CD4-positive, alpha-beta T cell (primary cell): ENCODE measurements around the gene NRXN3. TPM values are rescaled to one million over a fixed set of nuclear protein-coding genes. Genes with fewer than 3 reads are reported as not detected.

Source experiments
- ATAC-seq: fragments of 200-7000 bp; cut with Tn5 transposase; one replicate; pipeline ENCODE4 v1.10.0; 2022; ENCODE audit warnings: mild to moderate bottlenecking; ENCODE audit not compliant: poor library complexity
- CTCF ChIA-PET: fragments of 350-600 bp; sonication (Branson Sonifier 250); formaldehyde crosslinking; loops from one replicate; lab custom pipeline; 2021; ENCODE audit warnings: antibody characterized with exemption, inconsistent platforms; lab: Charles Lee
- POLR2A ChIA-PET: fragments of 350-600 bp; sonication (Branson Sonifier 250); formaldehyde crosslinking; loops from one replicate; lab custom pipeline; 2021; ENCODE audit warnings: antibody characterized with exemption, inconsistent platforms; lab: Charles Lee
- DNase-seq, 14 experiments: peaks; one replicate each; pipeline ENCODE4 v3.0.0-alpha.2; 2013 to 2020; ENCODE audit warnings: mixed read lengths in 2 of 14
- H3K27ac ChIP-seq, 2 donors: one replicate each; pipeline versions ENCODE4 v1.5.1 to v1.7.0; 2013; ENCODE audit warnings: low read length in 2 of 2, low read depth in 1 of 2, mild to moderate bottlenecking in 1 of 2
- H3K27me3 ChIP-seq, 2 experiments: 1 replicate in 1 of 2; 2 replicates in 1 of 2; pipeline versions ENCODE4 v1.6.1 to v1.7.0; 2013; ENCODE audit warnings: low read length in 2 of 2, control low read depth in 1 of 2, mild to moderate bottlenecking in 1 of 2, moderate library complexity in 1 of 2; ENCODE audit not compliant: insufficient read depth in 2 of 2, control insufficient read depth in 1 of 2
- H3K36me3 ChIP-seq: one replicate; pipeline ENCODE4 v1.6.1; 2013; ENCODE audit warnings: low read length, control low read depth; ENCODE audit not compliant: insufficient read depth
- H3K4me1 ChIP-seq: one replicate; pipeline ENCODE4 v1.6.1; 2013; ENCODE audit warnings: low read length, control low read depth; ENCODE audit not compliant: insufficient read depth
- H3K4me3 ChIP-seq: one replicate; pipeline ENCODE4 v1.5.1; 2013; ENCODE audit warnings: mild to moderate bottlenecking, low read length, moderate library complexity
- H3K9me3 ChIP-seq, 2 experiments: 1 replicate in 1 of 2; 2 replicates in 1 of 2; pipeline versions ENCODE4 v1.6.1 to v1.7.0; 2013; ENCODE audit warnings: low read length in 2 of 2, mild to moderate bottlenecking in 2 of 2, control low read depth in 1 of 2, moderate library complexity in 1 of 2; ENCODE audit not compliant: control insufficient read depth in 1 of 2, insufficient read depth in 1 of 2
- H3K27ac Mint-ChIP-seq: one replicate; pipeline ENCODE4 v1.8.0; 2020; ENCODE audit warnings: mixed read lengths
- H3K27me3 Mint-ChIP-seq: one replicate; pipeline ENCODE4 v1.8.0; 2021; ENCODE audit warnings: mixed read lengths
- H3K36me3 Mint-ChIP-seq: one replicate; pipeline ENCODE4 v1.8.0; 2021; ENCODE audit warnings: low read depth, mixed read lengths
- H3K4me1 Mint-ChIP-seq: one replicate; pipeline ENCODE4 v1.8.0; 2021; ENCODE audit warnings: low read depth, mixed read lengths
- H3K4me3 Mint-ChIP-seq: one replicate; pipeline ENCODE4 v1.8.0; 2020; ENCODE audit warnings: mild to moderate bottlenecking, mixed read lengths
- H3K9me3 Mint-ChIP-seq: one replicate; pipeline ENCODE4 v1.8.0; 2020; ENCODE audit warnings: mixed read lengths
- CTCF ChIP-seq: fragments of 200-600 bp; IDR thresholded peaks from one replicate; pipeline ENCODE4 v1.8.0; 2022; ENCODE audit warnings: antibody characterized with exemption, mild to moderate bottlenecking
- intact Hi-C, 2 experiments: fragments of 100-400 bp; cut with DNase I in 1 of 2; cut with micrococcal nuclease in 1 of 2; formaldehyde crosslinking; loops; one replicate each; pipeline versions ENCODE4 v1.15.1 to v1.9.0; 2023 to 2025; cut with DNase I, micrococcal nuclease
- total RNA-seq, 174 experiments: library from RNA in 2 of 174; stranded (reverse) in 2 of 174; gene quantifications; one replicate each; pipeline ENCODE4 v1.2.3 and lab custom pipeline; 2021 to 2026

NRXN3 gene
- total RNA-seq, 2 experiments from 2014 or later = not detected

- H3K4me1 ChIP-seq = no peaks in the 10 kb centered on the region
- POLR2A ChIA-PET = no interaction called here
- intact Hi-C loops = no loop called here
- Mint-ChIP-seq H3K4me3 (no peak overlapping the region), H3K4me1 (peaks cover 5% of the 10 kb centered on the region), H3K27me3 (no peaks in the 10 kb centered on the region), H3K36me3 (no peaks in the 10 kb centered on the region), H3K9me3 (no peaks in the 10 kb centered on the region), H3K27ac (no peak overlapping the region)
- H3K36me3 ChIP-seq = no peaks in the 10 kb centered on the region
- H3K4me3 ChIP-seq = no peak overlapping the region
- no peak overlapping the region for H3K27ac ChIP-seq
- H3K27me3 ChIP-seq = no peaks in the 10 kb centered on the region
- ATAC-seq = no peak
- CTCF ChIA-PET = no interaction called here
- no peak for TF ChIP-seq CTCF
- no peak for DNase-seq
- H3K9me3 ChIP-seq = no peaks in the 10 kb centered on the region
Observed at GRCh38 chr14:79728331-79728730, 1558.2 kb downstream of the NRXN3 start.

GRCh38 chr14:79729731-79730130, 1559.6 kb downstream of the NRXN3 start:
- H3K4me3 Mint-ChIP-seq = no peak overlapping the region
- TF ChIP-seq CTCF = no peak
- no peaks in the 10 kb centered on the region for H3K36me3 ChIP-seq

GRCh38 chr14:79730196-79730595, 1560.0 kb downstream of the NRXN3 start:
- CTCF ChIA-PET = no interaction called here
- H3K36me3 ChIP-seq = no peaks in the 10 kb centered on the region
- no peaks in the 10 kb centered on the region for H3K27me3 ChIP-seq
- Mint-ChIP-seq H3K27ac (no peak overlapping the region), H3K9me3 (no peaks in the 10 kb centered on the region), H3K4me1 (peaks cover 5% of the 10 kb centered on the region), H3K4me3 (no peak overlapping the region), H3K36me3 (no peaks in the 10 kb centered on the region), H3K27me3 (no peaks in the 10 kb centered on the region)
- POLR2A ChIA-PET = no interaction called here
- no peaks in the 10 kb centered on the region for H3K9me3 ChIP-seq
- no peaks in the 10 kb centered on the region for H3K4me1 ChIP-seq
- DNase-seq = no peak
- no peak overlapping the region for H3K27ac ChIP-seq
- H3K4me3 ChIP-seq = no peak overlapping the region
- TF ChIP-seq CTCF = no peak
- intact Hi-C loops = no loop called here
- no peak for ATAC-seq

More at GRCh38 chr14:79729731-79730130, 1559.6 kb downstream of the NRXN3 start:
- H3K36me3 Mint-ChIP-seq = no peaks in the 10 kb centered on the region
- Histone ChIP-seq H3K4me1 (no peaks in the 10 kb centered on the region), H3K9me3 (no peaks in the 10 kb centered on the region), H3K27ac (no peak overlapping the region), H3K27me3 (no peaks in the 10 kb centered on the region), H3K4me3 (no peak overlapping the region)
- ATAC-seq (no peak), DNase-seq (no peak)
- peaks cover 5% of the 10 kb centered on the region for H3K4me1 Mint-ChIP-seq
- intact Hi-C loops = no loop called here
- H3K27ac Mint-ChIP-seq = no peak overlapping the region
- POLR2A ChIA-PET = no interaction called here
- H3K27me3 Mint-ChIP-seq = no peaks in the 10 kb centered on the region
- H3K9me3 Mint-ChIP-seq = no peaks in the 10 kb centered on the region
- CTCF ChIA-PET = no interaction called here
